ENCODE data around the gene NLGN2. TPM values are rescaled to one million over a fixed set of nuclear protein-coding genes. Genes with fewer than 3 reads are reported as not detected.

The NLGN2 gene
- total RNA-seq, 2 donors from 2014 or later = 78.5 to 121 TPM

DNA sequence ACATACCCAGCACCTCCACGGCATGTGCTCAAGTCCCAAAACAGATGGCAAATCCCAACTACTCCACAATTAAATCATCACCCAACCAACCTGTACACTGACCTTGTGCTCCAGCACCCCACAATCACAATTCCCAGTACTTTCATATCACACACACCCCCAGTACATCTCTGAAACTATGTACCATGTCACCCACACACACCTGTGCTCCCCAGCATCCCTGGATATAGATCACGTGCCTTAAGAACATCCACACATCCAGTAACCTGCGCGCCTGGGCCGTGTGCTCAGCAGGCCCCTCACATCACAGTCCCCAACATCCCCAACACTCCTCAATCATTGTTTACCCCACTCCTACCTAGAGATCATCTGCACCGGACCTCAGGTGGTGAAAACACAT, 2.1 kb downstream of the NLGN2 start:
- no peak overlapping the region for H3K4me3 Mint-ChIP-seq
- no peaks in the 10 kb centered on the region for H3K9me3 ChIP-seq (ENCODE audit: control insufficient read depth, low read length)
- H3K4me3 ChIP-seq (ENCODE audit: low read length) = no peak overlapping the region
- H3K27me3 ChIP-seq (ENCODE audit: control insufficient read depth, insufficient read depth, low read length, poor library complexity, severe bottlenecking) = no peaks in the 10 kb centered on the region
- no peaks in the 10 kb centered on the region for H3K4me1 ChIP-seq (ENCODE audit: control insufficient read depth, insufficient read depth, low read length)
- no peak overlapping the region for H3K27ac ChIP-seq (ENCODE audit: low read depth, low read length)
- 92 to 94% methylated on average over 5 to 6 of the region's 6 CpGs for WGBS, 2 experiments (ENCODE audit: insufficient coverage in 1 of 2, insufficient read length in 1 of 2)
- H3K27ac Mint-ChIP-seq = no peak overlapping the region
- H3K9ac ChIP-seq (ENCODE audit: extremely low read depth, low read length, poor library complexity, severe bottlenecking) = no peak overlapping the region
- peaks cover 16% of the 10 kb centered on the region for H3K27me3 Mint-ChIP-seq (ENCODE audit: insufficient read depth)
- no peaks in the 10 kb centered on the region for H3K9me3 Mint-ChIP-seq
- TF ChIP-seq, protein P1, sequence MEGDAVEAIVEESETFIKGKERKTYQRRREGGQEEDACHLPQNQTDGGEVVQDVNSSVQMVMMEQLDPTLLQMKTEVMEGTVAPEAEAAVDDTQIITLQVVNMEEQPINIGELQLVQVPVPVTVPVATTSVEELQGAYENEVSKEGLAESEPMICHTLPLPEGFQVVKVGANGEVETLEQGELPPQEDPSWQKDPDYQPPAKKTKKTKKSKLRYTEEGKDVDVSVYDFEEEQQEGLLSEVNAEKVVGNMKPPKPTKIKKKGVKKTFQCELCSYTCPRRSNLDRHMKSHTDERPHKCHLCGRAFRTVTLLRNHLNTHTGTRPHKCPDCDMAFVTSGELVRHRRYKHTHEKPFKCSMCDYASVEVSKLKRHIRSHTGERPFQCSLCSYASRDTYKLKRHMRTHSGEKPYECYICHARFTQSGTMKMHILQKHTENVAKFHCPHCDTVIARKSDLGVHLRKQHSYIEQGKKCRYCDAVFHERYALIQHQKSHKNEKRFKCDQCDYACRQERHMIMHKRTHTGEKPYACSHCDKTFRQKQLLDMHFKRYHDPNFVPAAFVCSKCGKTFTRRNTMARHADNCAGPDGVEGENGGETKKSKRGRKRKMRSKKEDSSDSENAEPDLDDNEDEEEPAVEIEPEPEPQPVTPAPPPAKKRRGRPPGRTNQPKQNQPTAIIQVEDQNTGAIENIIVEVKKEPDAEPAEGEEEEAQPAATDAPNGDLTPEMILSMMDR (conservative IDR thresholded peaks at IDR 0.05) = no peak
- H3K36me3 Mint-ChIP-seq (ENCODE audit: low read depth) = peaks cover 28% of the 10 kb centered on the region
- H3K36me3 ChIP-seq (ENCODE audit: control insufficient read depth, insufficient read depth, low read length) = peaks cover 24% of the 10 kb centered on the region
- H3K4me1 Mint-ChIP-seq = peaks cover 10% of the 10 kb centered on the region
- no peak for DNase-seq

DNA sequence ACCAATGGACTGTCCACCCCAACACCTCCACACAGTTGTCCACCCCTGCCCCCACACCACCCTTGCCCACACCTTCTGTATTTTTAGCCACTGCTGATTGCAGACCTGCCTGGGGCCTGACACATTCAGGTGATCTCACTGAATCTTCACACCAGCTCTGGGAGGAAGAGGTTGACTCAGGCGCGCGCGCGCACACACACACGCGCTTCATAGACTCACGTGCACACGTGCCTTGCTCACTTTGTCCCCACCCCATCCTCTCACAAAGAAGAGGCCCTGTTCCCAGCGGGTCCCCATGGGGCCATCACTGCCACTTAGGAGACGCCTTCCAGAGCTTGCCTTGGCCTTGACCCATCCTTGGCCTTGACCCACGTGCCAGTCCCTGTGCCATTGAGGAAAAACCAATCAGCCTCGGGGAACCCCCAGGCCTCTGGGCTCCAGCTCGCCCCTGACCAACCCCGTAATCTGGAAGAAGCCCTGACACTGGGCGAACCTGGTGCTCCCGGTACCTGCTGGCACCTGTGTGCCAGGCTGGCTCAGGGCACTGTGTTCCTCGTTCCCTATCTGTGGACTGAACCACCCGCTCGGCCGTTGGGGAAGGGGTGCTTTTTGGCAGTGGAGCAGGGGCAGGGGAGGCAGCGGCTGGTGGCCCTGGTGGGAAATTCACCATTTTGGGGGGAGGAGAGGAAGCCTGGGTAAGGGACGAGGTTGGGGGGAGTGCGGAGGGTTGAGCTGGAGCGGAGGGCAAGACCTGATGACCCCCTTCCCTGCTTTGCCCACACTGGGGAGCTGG, 3.2 kb downstream of the NLGN2 start:
- Histone ChIP-seq H3K9ac (ENCODE audit: extremely low read depth, low read length, poor library complexity, severe bottlenecking) (no peak overlapping the region), H3K36me3 (ENCODE audit: control insufficient read depth, insufficient read depth, low read length) (peaks cover 32% of the 10 kb centered on the region), H3K27ac (ENCODE audit: low read depth, low read length) (no peak overlapping the region), H3K4me3 (ENCODE audit: low read length) (no peak overlapping the region), H3K4me1 (ENCODE audit: control insufficient read depth, insufficient read depth, low read length) (no peaks in the 10 kb centered on the region), H3K9me3 (ENCODE audit: control insufficient read depth, low read length) (no peaks in the 10 kb centered on the region), H3K27me3 (ENCODE audit: control insufficient read depth, insufficient read depth, low read length, poor library complexity, severe bottlenecking) (no peaks in the 10 kb centered on the region)
- Mint-ChIP-seq H3K4me1 (peaks cover 9% of the 10 kb centered on the region), H3K27me3 (ENCODE audit: insufficient read depth) (peaks cover 16% of the 10 kb centered on the region), H3K36me3 (ENCODE audit: low read depth) (peaks cover 39% of the 10 kb centered on the region), H3K27ac (no peak overlapping the region), H3K9me3 (no peaks in the 10 kb centered on the region), H3K4me3 (no peak overlapping the region)
- TF ChIP-seq, protein P1 (conservative IDR thresholded peaks at IDR 0.05) = no peak
- 94 to 97% methylated on average over 11 to 25 of the region's 25 CpGs for WGBS, 2 experiments (ENCODE audit: insufficient coverage in 1 of 2, insufficient read length in 1 of 2)
- DNase-seq = no peak

DNA sequence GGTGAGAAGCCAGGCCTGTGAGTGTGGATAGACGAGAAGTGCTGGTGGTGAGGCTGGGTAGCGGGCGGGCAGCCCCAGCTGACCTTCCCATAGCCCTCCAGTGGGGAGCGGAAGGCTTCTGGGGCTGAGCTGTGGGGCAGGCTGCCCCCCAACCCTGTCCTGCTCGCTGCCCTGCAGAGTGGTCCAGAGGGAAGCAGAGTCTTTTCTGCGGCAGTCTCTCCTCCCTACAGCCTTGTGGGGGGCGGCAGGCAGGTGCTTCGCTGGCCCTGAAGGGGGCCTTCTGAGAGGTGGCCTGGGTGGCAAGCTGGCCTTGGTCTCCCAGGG, 3.7 kb downstream of the NLGN2 start:
- Histone ChIP-seq H3K27me3 (ENCODE audit: control insufficient read depth, insufficient read depth, low read length, poor library complexity, severe bottlenecking) (no peaks in the 10 kb centered on the region), H3K4me3 (ENCODE audit: low read length) (no peak overlapping the region), H3K36me3 (ENCODE audit: control insufficient read depth, insufficient read depth, low read length) (peaks cover 34% of the 10 kb centered on the region), H3K4me1 (ENCODE audit: control insufficient read depth, insufficient read depth, low read length) (no peaks in the 10 kb centered on the region), H3K9ac (ENCODE audit: extremely low read depth, low read length, poor library complexity, severe bottlenecking) (no peak overlapping the region), H3K27ac (ENCODE audit: low read depth, low read length) (no peak overlapping the region), H3K9me3 (ENCODE audit: control insufficient read depth, low read length) (no peaks in the 10 kb centered on the region)
- DNase-seq = no peak
- 77 to 92% methylated on average over 2 to 8 of the region's 8 CpGs for WGBS, 2 experiments (ENCODE audit: insufficient coverage in 1 of 2, insufficient read length in 1 of 2)
- Mint-ChIP-seq H3K27ac (no peak overlapping the region), H3K27me3 (ENCODE audit: insufficient read depth) (peaks cover 16% of the 10 kb centered on the region), H3K9me3 (no peaks in the 10 kb centered on the region), H3K36me3 (ENCODE audit: low read depth) (peaks cover 42% of the 10 kb centered on the region), H3K4me3 (no peak overlapping the region), H3K4me1 (peaks cover 7% of the 10 kb centered on the region)
- TF ChIP-seq, protein P1 (conservative IDR thresholded peaks at IDR 0.05) = no peak
